Rectal smooth muscle tissue (tissue), 1 donor: Measurements from ENCODE around the gene PRTFDC1.
"Not testable (repeated sequence)": the region's sequence is repeated elsewhere in the genome, so short reads cannot be mapped to it uniquely, and the experiment has no call there.

ENCODE experiments used
- H3K27ac ChIP-seq: one replicate; pipeline ENCODE4 v1.7.0; 2013; ENCODE audit warnings: low read depth, low read length, inconsistent platforms
- H3K27me3 ChIP-seq: one replicate; pipeline ENCODE4 v1.7.0; 2013; ENCODE audit warnings: low read length; ENCODE audit not compliant: control insufficient read depth, insufficient read depth
- H3K36me3 ChIP-seq: one replicate; pipeline ENCODE4 v1.7.0; 2013; ENCODE audit warnings: low read length; ENCODE audit not compliant: control insufficient read depth, insufficient read depth
- H3K4me1 ChIP-seq: one replicate; pipeline ENCODE4 v1.7.0; 2013; ENCODE audit warnings: low read length; ENCODE audit not compliant: control insufficient read depth, insufficient read depth
- H3K4me3 ChIP-seq: one replicate; pipeline ENCODE4 v1.7.0; 2013; ENCODE audit warnings: low read length
- H3K9ac ChIP-seq: one replicate; pipeline ENCODE4 v1.7.0; 2013; ENCODE audit warnings: low read length

PRTFDC1 gene

GRCh38 chr10:24922222-24922868 is 30.1 kb downstream of the PRTFDC1 start:
- H3K27ac ChIP-seq, H3K4me1 ChIP-seq, H3K36me3 ChIP-seq, H3K9ac ChIP-seq, H3K4me3 ChIP-seq, H3K27me3 ChIP-seq: not testable (repeated sequence)

- Histone ChIP-seq H3K9ac (no peak overlapping the region), H3K27ac (no peak overlapping the region)
These were observed 31.2 kb downstream of the PRTFDC1 start for GRCh38 chr10:24920907-24921881.

GRCh38 chr10:24920192-24920591 is 32.2 kb downstream of the PRTFDC1 start:
- H3K4me3 ChIP-seq, H3K4me1 ChIP-seq, H3K27ac ChIP-seq, H3K36me3 ChIP-seq, H3K27me3 ChIP-seq, H3K9ac ChIP-seq: not testable (repeated sequence)

More at GRCh38 chr10:24920907-24921881, 31.2 kb downstream of the PRTFDC1 start:
- Histone ChIP-seq H3K36me3 (no peaks in the 10 kb centered on the region), H3K27me3 (no peaks in the 10 kb centered on the region), H3K4me1 (no peaks in the 10 kb centered on the region), H3K4me3 (no peak overlapping the region)

- not testable (repeated sequence) for H3K4me1 ChIP-seq, H3K9ac ChIP-seq, H3K27ac ChIP-seq, H3K36me3 ChIP-seq, H3K27me3 ChIP-seq, H3K4me3 ChIP-seq
These were observed 32.8 kb downstream of the PRTFDC1 start for GRCh38 chr10:24919629-24920028.

GRCh38 chr10:24917979-24918378 is 34.4 kb downstream of the PRTFDC1 start:
- H3K27me3 ChIP-seq, result no peaks in the 10 kb centered on the region
- H3K9ac ChIP-seq, result no peak overlapping the region
- no peaks in the 10 kb centered on the region for H3K4me1 ChIP-seq
- H3K27ac ChIP-seq, result no peak overlapping the region
- H3K36me3 ChIP-seq, result no peaks in the 10 kb centered on the region
- no peak overlapping the region for H3K4me3 ChIP-seq

- no peaks in the 10 kb centered on the region for H3K27me3 ChIP-seq
- no peak overlapping the region for H3K4me3 ChIP-seq
- H3K4me1 ChIP-seq, result no peaks in the 10 kb centered on the region
- H3K36me3 ChIP-seq, result no peaks in the 10 kb centered on the region
- H3K9ac ChIP-seq, result no peak overlapping the region
- no peak overlapping the region for H3K27ac ChIP-seq
These were observed 34.9 kb downstream of the PRTFDC1 start for GRCh38 chr10:24917493-24917892.

- Histone ChIP-seq H3K27ac (no peak overlapping the region), H3K36me3 (no peaks in the 10 kb centered on the region), H3K9ac (no peak overlapping the region), H3K4me3 (no peak overlapping the region), H3K27me3 (no peaks in the 10 kb centered on the region), H3K4me1 (no peaks in the 10 kb centered on the region)
These were observed 36.0 kb downstream of the PRTFDC1 start for GRCh38 chr10:24916365-24916764.

- no peaks in the 10 kb centered on the region for H3K36me3 ChIP-seq
- H3K4me3 ChIP-seq, result no peak overlapping the region
- no peaks in the 10 kb centered on the region for H3K27me3 ChIP-seq
- no peaks in the 10 kb centered on the region for H3K4me1 ChIP-seq
- no peak overlapping the region for H3K9ac ChIP-seq
- H3K27ac ChIP-seq, result no peak overlapping the region
These were observed 37.1 kb downstream of the PRTFDC1 start for GRCh38 chr10:24915304-24915703.

GRCh38 chr10:24914148-24914547 is 38.3 kb downstream of the PRTFDC1 start:
- H3K27me3 ChIP-seq, result no peaks in the 10 kb centered on the region
- H3K4me1 ChIP-seq, result no peaks in the 10 kb centered on the region
- H3K4me3 ChIP-seq, result no peak overlapping the region
- H3K36me3 ChIP-seq, result no peaks in the 10 kb centered on the region
- no peak overlapping the region for H3K9ac ChIP-seq
- no peak overlapping the region for H3K27ac ChIP-seq

- no peak overlapping the region for H3K27ac ChIP-seq
- no peak overlapping the region for H3K9ac ChIP-seq
- H3K36me3 ChIP-seq, result no peaks in the 10 kb centered on the region
- no peaks in the 10 kb centered on the region for H3K27me3 ChIP-seq
- H3K4me1 ChIP-seq, result no peaks in the 10 kb centered on the region
- no peak overlapping the region for H3K4me3 ChIP-seq
These were observed 40.2 kb downstream of the PRTFDC1 start for GRCh38 chr10:24912215-24912614.

- Histone ChIP-seq H3K4me1 (no peaks in the 10 kb centered on the region), H3K36me3 (no peaks in the 10 kb centered on the region), H3K9ac (no peak overlapping the region), H3K27me3 (no peaks in the 10 kb centered on the region), H3K4me3 (no peak overlapping the region), H3K27ac (no peak overlapping the region)
These were observed 41.4 kb downstream of the PRTFDC1 start for GRCh38 chr10:24911029-24911428.

- Histone ChIP-seq H3K4me3 (no peak overlapping the region), H3K27me3 (no peaks in the 10 kb centered on the region), H3K36me3 (no peaks in the 10 kb centered on the region), H3K27ac (no peak overlapping the region), H3K9ac (no peak overlapping the region), H3K4me1 (no peaks in the 10 kb centered on the region)
These were observed 41.8 kb downstream of the PRTFDC1 start for GRCh38 chr10:24910574-24910973.
